ENCODE results near the gene TIMD4.

Gene TIMD4

DNA sequence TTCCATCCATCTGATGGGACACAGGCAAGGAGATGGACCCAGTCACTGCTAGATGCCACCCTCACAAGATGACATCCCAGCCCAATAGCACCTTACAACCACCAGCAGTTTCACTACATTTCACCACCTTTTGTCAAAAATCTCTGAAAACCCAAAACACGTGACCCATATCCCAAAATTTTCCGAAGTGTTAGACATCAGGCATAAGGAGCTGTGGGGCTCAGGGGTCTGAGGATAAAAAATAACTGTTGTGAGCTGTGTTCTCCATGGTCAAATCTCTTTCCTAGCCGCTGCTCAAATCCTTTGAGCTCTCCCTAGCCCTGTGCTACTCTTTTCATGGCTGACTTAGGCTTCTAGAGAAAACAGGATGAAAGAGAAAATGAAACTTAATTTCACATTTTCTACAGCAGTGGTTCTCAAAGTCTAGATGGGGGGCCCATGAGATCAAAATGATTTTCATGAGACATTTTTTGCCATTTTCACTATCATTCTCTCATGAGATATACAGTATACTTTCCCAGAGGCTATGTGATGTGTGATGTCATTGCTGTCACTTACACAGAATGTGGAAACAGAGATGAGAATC, 40.7 kb downstream of the TIMD4 start:
- no peak for DNase-seq (ENCODE audit: low read depth)

DNA sequence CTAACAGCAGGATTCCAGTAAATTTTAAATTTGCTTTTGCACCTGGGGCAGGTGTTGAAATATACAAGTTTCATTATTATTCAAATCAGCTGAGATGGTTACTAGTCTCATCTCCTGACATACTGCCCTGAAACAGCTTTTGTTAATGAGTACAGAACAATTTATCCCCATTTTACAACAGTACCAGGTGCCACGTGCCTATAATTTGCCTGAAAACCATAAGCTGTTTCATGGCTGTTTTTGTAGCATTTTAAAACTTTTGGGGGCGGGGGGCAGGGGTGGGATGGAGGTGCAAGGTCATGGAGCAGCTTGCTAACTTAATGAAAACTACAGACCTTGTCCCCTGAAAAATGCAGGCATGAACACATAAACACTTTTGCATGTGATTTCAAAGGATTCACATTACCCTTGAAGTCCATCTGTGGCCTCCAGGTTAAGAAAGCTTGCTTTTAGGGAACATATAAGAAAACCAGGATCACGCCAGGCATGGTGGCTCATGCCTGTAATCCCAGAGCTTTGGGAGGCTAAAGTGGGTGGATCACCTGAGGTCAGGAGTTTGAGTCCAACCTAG, 42.1 kb downstream of the TIMD4 start:
- DNase-seq (ENCODE audit: low read depth): no peak

DNA sequence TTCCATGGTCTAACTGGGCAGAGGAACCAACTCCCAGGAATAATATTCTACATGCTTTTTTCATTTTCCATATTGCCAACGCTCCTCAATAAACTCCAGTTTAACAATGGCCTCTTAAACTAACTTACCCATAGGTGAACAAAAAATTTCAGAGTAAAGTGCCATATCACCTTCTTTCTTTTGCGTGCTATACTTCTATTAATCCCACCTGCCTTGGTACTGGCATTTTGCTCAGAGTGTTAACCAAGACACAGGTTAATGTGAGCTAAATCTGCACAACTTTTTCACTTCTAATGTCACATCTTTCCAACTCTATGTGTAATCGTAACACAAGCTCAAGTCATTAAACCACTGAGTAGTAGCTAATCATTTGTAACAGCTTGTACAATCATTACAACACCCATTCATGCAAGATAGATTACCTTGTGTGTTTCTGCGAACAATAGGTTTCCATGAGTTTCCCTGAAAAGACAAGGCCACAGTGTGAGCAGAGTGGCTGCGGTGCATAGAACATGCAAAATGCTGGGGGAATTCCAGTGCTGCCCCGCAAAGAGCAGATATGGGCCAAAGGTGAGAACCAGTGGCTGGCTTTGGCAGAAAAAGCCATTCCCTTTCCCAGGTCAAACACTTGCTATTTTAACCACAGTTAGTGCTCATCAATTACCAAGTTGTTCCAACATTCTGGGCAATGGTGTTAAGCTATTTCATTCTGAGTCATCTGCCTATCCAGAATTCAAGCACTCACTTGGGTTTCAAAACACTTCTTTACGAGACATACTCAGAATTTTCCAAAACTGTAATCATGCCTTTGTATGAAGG, 42.8 kb downstream of the TIMD4 start:
- no peak for DNase-seq (ENCODE audit: low read depth)

DNA sequence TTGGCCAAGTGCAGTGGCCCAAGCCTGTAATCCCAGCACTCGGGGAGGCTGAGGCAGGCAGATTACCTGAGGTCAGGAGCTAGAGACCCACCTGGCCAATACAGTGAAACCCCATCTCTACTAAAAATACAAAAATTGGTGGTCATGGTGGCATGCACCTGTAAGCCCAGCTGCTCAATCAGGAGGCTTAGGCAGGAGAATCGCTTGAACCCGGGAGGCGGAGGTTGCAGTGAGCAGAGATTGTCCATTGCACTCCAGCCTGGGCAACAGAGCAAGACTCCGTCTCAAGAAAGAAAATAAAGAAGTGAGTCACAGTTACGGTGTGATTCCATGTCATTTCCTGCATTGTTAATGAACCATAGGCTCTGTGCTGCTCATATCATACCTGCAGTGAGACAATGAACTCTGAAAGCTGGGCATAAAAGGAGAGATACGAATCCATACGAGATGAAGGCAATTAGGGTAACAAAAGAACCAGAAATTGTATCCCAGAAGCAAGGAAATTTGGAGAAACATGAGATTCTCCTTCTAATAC, 44.6 kb downstream of the TIMD4 start:
- no peak for DNase-seq (ENCODE audit: low read depth)

DNA sequence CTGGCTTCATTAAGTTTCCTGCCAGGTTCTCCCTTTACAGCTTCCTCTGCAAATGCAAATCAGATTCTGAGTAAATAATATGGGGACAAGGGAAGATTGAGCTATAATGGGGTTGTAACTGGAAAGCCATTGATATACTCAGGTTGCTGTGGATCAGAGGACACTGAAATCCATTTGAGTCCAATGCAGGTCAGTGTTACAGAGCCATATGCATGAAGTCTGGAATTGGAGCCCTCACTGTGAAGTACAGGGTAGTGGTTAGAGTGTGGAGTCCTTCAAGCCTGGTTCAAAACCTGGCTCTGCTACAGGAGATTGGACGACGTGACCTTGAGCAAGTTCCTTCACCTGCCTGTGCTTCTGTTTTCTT, 48.7 kb downstream of the TIMD4 start:
- no peak for DNase-seq (ENCODE audit: low read depth)

DNA sequence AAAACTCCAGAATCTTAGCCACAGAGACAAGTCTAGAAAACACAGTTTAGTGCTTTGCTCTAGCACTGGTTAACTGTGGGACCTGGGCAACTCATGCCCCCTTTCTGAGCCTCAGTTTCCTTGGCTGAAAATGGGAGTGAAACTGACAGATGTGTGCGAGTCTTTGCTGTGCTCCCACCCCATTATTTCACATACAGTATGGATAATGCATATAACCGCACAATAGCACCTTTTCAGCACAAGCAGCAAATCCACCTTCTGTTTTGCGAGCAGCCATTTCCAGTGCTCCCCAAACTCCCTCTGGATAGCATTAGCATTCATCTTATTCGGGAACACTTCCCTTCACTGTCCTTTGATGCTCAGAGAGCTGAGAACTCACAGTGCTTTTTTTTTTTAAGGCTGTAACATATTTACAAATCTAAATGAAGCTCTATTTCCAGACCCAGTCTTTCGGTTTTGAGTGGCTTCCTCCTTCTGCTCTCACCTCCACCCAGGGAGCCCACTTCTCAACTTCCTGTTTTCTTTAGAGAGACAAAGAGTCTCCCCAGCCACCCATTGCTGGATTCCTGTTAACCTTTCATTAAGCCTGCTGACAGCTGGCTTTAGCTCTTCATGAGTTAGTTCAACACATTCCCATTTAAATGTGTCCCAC, 49.2 kb downstream of the TIMD4 start:
- DNase-seq (ENCODE audit: low read depth): no peak

DNA sequence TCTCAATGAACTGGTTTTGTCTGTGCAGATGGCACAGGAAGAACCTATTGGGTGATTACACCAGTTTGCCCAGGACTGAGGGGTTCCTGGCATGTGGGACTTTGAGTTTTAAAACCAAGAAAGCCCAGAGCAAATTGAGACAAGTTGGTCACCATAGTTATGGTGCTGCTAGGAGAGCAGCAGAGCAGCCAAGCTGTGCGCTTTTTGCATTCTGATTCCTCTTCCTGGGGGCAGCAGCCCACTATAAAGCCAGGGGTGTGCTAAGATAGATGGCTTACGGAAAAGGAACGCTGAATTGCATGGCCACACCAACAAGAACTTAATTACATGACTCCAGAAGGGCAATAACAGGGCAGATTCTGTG, 49.7 kb downstream of the TIMD4 start:
- DNase-seq (ENCODE audit: low read depth): no peak

DNA sequence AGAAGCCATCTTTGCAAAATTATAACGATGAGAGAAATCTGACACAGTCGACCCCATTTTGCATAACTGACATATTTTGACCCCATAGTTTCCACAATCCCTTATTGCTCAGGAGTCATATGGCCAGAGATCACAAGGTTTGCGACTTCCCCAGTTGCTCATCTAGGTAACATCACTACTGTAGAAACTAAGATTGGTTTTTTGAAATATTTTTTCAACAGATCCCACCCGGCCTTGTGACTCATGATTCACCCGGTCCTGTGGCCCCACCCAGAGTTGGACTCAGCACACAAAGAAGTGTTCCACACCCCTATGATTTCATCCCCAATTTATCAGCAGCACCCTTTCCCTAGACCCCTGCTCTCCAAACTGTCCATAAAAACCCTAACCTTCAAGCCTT, 50.2 kb downstream of the TIMD4 start:
- no peak for DNase-seq (ENCODE audit: low read depth)

DNA sequence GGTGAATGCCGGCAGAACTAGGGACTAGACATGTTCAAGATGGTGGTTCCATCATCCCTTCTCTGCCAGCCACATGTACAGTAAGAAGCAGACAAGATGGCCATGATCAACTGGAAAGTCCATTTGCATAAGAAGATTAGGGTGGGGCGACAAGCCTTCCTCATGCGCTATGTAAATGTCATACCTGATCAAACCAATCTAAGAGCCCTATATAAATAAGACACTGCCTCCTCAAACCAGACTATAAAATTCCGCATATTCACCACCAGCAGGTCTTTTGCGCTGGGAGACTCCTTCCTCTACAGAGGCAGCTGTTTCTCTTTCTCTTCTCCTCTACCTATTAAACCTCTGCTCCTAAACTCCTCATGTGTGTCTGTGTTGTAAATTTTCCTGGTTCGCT, 53.8 kb downstream of the TIMD4 start:
- no peak for DNase-seq (ENCODE audit: low read depth)

DNA sequence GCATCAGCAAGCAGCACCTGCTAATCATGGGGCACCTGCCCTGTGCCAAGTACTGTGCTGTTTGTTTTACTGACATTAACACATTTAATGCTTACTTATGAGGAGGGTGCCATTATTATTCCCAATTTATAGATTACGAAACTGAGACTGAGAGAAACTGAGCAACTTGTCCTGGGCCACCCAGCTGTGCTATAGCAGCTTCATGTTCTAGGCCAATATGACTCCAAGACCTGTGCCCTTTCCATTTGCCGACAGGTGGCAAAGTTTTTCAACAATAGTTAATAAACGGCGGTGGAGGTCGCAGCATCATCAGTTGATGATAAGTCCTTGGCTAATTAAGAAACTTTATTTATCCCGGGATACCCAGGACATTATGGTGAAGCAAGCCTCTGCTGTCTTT, 55.4 kb downstream of the TIMD4 start:
- no peak for DNase-seq (ENCODE audit: low read depth)

DNA sequence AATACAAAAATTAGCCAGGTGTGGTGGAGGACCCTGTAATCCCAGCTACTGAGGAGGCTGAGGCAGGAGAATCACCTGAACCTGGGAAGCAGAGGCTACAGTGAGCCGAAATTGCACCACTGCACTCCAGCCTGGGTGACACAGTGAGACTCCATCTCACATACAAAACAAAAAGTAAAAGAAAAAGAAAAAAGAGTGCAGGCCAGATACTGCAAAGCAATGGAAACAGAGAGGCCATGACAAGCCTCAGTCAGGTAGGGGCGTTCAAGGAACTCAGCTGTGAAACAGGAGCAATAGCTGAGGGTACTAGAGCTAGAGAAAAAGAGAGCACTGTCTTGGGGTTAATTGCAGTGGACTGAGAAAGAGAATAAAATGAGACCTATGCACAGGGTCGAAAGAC, 56.2 kb downstream of the TIMD4 start:
- no peak for DNase-seq (ENCODE audit: low read depth)

DNA sequence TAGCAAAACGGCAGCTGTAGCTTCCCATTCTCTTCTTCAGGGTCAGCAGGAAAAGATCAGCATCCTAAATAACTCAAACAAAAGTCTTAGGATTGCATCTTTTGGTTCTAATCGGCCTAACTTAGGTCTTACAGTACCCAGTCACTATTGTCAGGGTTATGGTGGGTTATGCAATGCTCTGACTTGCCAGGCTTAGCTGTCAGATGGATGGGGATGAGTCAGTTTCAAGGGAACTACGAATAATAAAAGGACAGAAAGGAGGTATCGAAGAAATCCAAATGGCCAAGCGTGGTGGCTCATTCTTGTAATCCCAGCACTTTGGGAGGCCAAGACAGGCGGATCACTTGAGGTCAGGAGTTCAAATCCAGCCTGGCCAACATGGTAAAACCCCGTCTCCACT, 66.5 kb downstream of the TIMD4 start:
- DNase-seq (ENCODE audit: low read depth): no peak

DNA sequence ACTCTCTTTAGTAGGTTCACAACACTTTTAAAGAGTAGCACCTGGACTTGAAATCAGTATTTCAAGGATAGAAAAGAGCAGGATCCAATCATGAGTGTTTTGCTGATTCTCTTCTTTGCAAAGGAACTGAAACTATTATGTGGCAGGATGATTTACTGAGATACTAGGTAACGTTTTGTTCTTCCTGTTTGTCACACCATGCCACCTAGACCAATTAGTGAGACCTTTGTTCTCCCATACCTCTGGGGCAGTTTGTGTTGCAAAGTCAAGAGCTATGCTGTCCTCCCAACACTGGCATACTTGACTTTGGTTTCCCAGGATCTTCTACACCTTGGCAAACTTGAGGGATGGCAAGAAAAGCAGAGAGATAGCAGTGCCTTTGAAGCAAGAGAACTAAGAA, 69.5 kb downstream of the TIMD4 start:
- no peak for DNase-seq (ENCODE audit: low read depth)

DNA sequence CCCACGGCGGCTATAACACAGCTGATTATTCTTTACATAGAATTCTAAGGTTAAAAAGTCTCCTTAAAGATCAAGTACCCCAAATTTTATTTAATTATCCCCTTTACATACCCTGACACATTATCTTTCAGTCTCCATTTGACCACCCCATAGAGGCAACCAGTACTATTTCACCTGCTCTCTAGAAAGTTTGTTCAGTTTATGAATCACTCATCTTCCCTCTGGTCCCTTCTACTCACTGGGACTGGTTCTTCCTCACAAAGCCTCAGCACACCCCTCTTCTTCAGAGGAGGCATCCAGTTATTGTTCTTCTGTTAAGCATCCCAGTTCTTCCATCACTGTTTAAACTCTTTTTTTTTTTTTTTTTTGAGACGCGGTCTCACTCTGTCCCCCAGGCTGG, 70.2 kb downstream of the TIMD4 start:
- DNase-seq (ENCODE audit: low read depth): no peak

DNA sequence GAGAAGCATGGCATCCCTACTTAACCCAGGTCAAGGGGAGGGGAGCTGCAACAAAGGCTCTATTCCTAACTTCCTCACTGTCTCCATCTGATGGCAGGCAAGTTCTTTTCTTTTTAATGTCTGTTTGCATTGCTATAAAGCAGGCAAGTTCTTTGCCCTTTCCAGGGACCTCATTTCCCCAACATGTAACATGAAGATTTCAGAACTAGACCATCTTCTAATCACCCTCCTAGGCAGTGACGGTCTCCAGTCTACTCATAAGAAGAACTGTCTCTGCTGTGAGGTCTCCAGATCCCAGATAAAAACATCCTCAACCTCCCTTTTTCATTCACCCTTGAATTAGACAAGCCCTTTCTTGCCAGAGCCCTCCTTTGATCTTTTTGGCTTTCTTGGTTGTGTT, 70.8 kb downstream of the TIMD4 start:
- no peak for DNase-seq (ENCODE audit: low read depth)

DNA sequence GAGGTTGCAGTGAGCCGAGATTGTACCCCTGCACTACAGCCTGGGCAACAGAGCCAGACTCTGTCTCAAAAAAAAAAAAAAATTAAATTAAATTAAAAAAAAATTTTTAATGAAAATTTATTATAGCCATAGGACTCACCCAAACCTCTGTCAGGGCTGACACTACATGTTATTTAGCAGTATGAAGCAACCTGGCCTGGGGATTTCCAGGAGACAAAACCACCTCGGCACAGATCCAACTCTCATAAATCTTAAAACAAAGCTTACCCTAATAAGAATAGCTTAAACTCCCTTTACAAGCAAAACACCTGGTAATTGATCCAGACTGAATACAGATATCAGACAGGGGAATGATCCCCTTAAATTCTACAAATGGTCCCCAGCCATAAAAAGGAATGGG, 74.5 kb downstream of the TIMD4 start:
- DNase-seq (ENCODE audit: low read depth): no peak

DNA sequence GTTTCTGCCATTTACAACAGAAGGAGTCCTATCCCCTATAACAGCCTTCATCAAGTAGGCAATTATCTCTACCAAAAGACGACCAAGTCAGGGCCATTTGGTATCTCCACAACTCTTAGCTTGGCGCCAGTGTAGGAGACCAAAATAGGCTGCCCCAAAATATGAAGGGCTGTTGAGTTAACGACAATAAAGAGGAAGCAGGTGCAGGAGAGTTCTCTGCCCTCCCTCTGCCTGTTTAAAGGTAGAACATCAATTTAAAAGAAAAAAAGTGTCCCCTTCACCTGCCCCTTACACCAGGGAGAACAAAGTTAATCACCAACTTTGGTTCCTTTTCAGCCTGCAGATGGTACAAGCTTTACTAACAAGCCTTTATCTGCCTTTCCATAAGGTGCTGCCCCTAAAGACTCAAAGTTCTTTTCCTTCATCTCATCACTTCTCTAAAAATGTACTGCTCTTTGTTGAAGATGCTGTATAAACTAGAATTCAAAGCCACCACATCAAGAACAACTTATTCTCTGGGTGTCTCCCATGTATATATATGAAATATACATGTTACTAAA, 79.6 kb downstream of the TIMD4 start:
- DNase-seq (ENCODE audit: low read depth): no peak

DNA sequence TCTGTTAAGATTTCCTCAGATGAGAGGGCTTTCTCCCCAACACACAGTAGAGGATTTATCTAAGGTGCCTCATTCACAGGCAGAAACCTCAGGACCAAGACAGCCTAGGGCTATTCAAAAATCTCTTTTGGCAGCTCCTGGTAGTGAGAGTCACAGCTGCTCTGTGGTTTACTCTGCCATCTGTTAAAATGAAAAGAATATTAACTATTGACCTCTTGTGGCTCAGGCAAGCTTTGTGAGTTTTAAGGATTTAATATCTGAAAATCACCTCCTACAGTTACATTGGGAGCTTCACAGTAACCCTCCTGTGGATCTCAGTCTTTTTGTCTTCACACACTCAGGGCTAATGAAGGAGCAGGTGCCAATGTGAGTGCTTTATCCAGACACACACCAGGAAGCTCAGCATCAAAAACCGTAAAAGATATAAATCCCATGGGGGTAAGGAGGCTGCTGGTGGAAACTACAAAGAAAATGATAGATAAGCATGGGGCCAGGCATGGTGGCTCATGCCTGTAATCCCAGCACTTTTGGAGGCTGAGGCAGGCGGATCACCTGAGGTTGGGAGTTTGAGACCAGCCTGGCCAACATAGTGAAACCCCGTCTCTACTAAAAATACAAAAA, 83.3 kb downstream of the TIMD4 start:
- no peak for DNase-seq (ENCODE audit: low read depth)

DNA sequence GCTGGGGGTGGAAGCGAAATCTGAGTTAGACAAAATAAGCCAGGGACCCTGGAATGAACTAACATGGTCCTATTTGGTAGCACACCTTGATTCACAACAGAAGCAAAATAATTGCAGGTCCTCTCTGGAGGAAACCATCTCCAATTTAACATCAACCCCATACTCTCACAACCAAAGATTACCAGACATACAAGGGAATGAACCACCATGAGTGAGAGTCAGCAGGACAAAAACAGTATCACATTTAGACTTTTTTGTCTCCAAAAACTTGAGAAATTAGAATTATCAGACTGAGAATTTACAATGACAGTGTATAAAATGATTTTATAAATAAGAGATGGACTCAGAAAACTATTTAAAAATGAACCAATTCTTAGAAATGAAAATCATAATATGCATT, 91.8 kb downstream of the TIMD4 start:
- DNase-seq (ENCODE audit: low read depth): no peak

DNA sequence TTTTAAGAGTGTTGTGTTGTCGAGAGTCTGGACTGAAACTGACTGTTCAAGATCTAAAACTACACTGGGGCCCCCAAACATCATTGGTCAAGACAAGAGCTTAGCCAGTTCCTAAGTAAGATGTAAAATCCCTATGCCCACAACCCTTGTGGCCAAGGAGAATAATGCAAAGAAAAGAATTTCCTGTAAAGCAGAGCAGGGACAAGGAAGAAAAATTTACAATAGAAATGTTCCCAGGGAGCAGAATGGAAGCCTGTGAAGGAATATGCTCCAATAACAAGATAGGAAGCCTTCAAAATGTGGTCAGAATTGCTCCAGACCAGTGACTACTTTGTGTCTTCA, 92.6 kb downstream of the TIMD4 start:
- DNase-seq (ENCODE audit: low read depth): no peak

All from amniotic epithelial cell (primary cell).